ENCODE results near the gene OSBP2. TPM values are rescaled to one million over a fixed set of nuclear protein-coding genes. Genes with fewer than 3 reads are reported as not detected.
A peak's percentile ranks its signal among the peaks of the same experiment; 100 is the strongest.

The OSBP2 gene
- total RNA-seq, 1 donor from 2014 or later: 1.4 TPM

DNA sequence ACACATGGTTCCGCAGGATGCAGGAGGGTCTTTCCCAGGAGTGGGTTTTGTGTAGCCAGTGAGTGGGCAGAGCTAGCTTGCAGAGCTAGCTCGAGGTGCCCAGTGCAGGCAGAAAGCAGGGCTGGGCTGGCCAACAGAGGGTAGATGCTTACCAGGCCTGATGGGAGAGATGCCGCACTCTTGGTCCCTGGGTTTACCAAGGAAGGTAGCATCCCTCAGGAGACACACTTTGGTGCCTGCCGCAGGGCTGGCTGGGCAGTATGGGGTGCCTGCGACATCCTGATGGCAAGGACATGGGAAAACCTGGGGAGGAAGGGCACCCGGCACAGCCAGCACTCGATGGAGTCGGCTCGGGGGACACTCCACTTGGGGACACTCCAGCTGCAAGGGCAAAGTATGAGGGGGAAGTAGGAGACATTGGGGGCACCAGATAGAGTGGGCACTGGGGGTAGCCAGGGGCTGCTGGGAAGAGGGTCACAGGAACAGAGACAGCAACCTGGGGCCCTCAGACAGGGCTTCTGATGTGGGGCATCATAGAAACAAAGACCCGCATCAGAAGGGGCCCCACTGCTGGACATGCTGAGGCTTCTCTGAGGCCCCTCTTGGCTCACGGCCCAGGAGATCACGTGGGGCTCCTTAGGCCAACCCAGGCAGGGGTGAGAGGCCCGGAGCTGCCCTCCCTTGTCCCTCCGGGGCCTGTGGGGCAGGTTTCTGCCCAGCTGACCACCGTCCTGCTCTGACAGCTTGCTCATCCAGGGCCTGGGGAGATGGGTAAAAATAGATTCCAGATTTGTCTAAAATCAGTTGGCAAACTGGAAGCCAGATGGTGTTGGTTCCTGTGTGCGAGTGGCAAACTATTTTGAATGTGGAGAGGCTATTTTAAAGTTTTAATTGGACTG lies 184.1 kb downstream of the OSBP2 start:
- DNase-seq (ENCODE audit: low spot score): no peak

DNA sequence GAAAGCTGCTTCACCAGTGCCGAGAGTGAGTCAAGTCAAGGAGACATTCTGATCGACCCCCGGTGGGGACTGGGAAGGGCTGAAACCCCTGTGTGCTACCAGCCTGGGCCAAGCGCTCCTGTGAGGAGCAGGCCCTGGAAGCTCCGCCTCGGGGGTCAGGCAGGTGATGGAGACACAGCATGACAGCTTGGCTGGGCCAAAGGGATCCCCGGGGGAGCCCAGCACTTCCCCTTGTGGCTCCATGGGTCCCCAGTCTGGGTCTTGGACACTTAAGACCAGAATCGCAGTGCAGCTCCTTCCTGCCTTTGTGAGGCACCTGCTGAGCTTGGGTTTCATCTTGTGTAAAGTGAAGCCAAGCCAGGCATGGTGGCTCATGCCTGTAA lies 184.7 kb downstream of the OSBP2 start:
- DNase-seq (ENCODE audit: low spot score): no peak

DNA sequence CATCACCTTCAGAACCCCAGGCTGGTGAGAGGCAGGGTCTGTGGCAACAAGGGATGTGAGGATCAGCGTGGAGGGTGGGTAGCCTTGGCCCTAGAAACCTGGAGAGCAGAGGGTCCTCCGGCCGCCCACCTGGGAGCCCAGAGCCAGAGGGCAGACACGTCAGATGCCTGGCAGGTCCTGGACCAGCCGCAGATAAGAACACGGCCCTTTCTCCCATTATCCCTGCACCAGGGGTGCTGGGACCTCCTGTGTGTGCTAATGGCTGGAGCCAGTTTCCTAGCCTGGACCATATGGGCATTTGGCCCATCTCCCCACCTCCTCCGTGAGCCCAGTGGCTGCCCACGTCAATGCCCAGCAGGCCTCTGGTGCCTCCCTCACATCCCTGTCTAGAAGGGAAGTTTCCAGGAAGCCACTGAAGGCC lies 185.5 kb downstream of the OSBP2 start:
- DNase-seq (ENCODE audit: low spot score): no peak

DNA sequence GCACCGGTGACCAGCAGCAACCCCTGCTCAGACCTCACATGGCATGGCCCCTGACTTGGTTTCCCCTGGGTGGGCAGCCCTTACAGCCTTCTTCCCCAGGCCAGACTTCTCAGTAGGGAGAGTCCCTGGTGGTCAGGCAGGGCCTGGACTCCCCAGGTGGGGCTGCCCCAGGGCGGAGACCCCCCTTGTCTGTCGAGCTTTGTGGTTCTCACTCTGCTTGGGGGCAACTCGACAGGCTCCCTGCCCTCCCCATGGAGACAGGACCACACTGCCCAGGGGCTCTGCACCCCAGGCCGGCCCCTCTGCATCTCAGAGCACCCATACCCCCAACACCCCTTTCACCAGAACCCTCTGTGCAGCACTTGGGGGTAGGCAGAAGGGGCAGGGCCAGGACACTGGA lies 186.2 kb downstream of the OSBP2 start:
- DNase-seq (ENCODE audit: low spot score): no peak

DNA sequence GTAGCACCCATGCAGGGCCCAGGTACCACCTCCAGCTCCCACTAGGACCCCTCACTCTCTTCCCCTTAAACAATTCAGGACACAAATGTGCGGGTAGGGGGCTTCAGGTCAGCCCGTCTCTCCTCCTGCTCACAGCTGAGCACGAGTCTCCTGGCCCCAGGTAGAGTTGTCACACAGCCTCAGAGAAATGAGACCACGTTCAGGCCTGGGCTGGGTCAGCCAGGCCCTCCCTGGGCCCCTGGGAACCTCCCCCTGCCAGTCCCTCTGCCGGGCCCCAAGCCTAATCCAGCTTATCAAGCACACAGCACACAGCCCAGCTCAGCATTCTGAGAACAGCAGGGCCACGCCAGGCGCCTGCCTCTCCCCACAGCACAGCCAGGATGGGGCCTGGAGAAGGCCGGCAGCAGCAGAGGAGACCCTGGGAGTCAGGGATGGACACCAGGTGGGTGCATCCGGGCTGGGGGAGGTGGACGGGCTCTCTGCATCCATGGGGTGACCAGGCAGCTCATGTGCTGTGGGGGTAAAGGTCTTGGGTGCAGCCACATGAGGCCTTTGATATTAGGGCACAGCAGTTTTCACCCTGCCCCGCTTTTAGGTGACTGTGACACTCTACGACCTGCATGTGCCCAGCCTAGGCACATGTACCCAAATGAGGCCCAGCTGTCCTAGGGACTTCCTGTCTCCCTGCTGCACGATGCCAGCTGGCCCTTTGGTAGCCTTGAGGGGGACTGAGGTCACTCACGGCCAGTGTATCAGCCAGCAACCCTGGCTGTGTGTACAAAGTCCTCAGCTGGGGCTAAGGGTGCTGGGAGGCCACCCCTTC lies 186.9 kb downstream of the OSBP2 start:
- no peak for DNase-seq (ENCODE audit: low spot score)

DNA sequence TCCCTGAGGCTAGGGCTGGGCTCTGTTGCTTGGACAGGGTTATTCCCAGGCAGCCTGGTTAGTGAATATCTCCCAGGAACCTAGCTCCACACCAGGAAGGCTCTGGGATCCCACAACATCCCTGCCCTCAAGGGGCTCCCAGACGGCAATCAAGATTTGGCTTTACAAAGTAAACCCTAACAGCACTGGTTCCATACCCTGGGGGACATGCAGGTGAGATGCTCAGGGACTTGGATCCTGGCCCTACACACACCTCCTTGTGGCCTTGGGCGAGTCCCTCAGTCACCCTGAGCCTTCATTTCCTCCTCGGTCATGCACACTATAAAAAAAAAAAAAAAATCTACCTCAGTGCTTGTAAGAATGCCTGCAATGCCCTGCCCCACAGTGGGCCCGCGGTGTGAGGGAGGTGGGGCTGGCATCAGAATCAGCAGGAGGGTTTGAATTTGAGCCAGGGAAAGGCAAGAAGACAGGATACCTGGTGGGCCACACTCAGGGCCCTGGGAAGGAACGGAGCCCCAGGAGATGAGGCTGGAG lies 187.6 kb downstream of the OSBP2 start:
- DNase-seq (ENCODE audit: low spot score): no peak

DNA sequence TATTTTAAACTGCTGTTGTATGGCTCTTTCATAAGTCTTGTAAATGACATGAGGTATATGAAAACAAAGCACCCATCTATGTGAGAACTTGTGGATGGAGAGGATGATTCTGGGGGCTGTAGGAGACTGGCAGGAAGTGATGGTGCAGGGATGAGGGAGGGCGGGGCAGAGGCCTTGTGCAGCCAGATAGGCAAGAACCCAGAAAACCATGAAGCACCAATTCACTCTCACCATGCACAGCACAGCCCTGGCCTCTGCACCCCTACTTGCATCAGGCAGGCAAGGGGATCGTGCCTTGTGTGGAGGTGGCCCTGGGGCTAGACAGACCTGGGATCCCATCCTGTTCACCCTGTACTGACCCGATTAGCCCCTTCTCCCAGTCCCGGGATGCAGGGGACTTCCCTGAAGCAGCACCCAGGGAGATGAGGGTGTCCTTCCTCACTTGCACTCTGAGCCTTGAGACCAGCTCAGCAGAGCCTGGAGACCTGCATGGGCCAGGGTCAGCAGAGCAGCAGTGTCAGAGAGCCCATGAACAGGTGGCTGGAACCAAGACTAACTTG lies 188.4 kb downstream of the OSBP2 start:
- DNase-seq (ENCODE audit: low spot score): no peak

DNA sequence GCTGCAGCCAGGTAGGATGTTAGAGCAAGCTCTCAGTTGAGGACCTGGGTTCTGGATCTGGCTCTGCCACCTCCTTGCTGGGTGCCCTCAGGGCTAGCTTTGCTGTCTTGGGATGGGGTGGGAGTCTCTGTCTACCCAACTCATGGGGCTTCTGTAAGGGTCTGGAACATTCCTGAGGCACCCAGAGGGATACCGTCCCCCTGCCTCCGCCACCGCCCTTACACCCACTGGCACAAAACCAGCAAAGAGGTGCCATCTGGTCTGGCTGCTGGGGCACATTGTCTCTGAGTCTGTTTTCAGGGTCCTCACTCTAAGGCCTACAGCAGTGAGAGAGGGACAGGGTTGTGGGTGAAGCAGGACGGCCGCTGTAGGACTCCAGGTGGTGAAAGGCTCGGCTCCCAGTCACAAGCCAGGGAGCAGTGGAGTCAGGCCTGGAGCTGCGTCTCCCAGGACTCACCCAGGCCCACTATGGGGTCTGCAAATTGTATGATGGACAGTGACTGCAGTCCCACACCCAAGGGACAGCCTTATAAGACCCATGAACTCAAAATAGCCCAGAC lies 189.0 kb downstream of the OSBP2 start:
- DNase-seq (ENCODE audit: low spot score): no peak

DNA sequence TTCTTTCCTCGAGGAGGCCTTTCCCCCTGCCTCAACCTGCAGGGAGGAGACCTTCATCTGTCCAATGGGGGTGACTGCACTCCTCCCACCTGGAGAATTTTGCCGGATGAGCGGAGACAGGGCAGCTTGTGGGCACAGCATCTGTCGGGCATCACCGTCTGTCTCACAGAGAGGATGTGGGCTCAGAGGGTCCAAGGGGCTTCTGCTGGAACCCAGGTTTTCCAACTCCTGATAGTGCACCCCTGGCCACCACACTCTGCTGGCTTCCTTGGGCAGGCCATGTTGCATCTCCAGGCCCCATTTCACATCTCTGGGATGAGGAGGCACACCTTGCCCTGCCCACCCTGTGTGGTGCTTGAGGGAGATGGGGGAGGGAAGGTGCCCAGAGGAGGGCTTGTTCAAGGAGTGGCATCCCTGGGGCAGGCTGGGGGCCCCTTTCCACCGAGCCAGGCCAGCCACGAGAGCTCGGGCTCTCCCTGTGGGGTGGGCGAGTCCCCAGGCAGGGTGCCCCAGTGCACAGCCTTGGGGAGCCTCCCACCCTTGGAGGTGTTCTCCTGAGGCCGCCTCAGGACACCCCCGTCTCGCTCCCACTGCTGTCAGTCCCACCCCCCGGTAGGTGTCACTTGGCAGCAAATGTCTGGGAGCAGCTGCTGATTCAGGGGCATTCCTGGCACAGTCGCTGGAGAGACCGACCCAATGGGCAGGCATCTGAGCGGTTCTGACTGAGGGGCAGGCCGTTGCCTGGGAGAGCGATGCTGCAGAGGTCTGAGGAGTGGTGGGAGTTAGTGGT lies 189.7 kb downstream of the OSBP2 start:
- DNase-seq (ENCODE audit: low spot score): no peak

DNA sequence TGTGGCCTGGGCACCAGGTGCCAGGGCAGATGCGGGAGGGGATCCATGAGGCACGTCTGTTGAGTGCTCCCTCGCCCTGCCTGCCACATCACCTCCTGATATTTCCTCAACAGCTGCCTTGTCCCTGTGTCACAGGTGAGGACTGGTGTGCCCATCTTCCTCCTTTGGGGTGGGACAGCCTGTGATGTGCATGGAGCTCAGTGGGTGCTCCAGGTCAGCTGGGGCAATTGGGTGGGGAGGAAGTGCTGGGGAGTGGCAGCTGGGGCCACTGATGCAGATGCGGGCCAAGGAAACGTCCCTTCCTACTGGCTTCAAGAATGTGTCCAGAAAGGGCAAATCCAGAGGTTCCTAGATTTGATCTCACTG lies 190.3 kb downstream of the OSBP2 start:
- no peak for DNase-seq (ENCODE audit: low spot score)

DNA sequence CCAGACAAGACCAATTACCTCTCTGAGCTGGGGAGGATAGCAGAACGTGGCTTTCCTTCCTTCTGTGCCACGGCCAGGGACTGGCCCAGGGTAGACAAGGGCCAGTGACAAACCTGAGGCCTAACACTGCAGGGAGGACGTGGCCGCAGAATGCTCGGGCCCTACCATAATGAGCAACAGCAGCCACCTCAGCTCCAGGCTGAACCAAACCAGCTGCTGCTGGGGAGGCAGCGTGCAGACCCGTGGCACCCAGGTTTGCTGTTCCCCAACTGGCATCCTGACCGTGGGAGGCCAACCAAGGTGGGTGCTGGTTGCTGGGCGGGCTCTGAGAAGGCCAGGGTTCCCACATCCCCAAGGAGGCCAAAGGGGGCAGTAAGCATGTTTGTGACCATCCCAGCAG lies 190.9 kb downstream of the OSBP2 start:
- no peak for DNase-seq (ENCODE audit: low spot score)

DNA sequence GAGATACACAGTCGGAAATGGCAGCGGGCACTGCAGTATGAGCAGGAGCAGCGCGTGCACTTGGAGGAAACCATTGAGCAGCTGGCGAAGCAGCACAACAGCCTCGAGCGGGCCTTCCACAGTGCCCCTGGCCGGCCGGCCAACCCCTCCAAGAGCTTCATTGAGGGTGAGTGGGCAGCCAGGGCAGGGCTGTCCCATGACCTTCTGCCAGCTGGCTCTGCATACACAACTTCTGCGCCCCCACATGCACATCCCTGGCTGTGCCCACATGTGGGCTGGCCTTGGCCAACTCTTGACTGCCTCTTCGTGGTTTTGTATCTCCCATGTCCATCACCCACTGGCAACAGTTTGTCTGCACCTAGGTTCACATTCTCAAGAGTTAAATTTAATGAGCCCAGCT lies 192.8 kb downstream of the OSBP2 start:
- peak; percentile 60 for DNase-seq (ENCODE audit: low spot score)

DNA sequence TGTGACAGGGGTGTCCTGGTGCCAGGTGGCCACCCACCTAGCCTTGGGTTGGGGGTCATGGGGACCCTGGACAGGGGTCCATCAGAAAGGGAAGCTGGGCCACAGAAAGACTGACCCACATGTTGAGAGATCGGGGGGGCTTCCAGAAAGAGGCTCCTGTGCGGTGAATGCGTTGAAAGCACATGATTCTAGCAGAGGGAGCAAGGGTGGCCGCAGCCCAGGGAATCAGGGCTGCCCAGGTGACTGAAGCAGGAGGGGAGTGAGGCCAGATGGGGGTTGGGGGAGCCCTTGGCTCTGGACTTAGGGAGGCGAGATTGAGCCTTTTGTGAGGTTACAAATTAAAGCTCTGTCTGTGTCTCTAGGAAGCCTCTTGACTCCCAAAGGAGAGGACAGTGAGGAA lies 193.2 kb downstream of the OSBP2 start:
- peak; percentile 45 for DNase-seq (ENCODE audit: low spot score)

DNA sequence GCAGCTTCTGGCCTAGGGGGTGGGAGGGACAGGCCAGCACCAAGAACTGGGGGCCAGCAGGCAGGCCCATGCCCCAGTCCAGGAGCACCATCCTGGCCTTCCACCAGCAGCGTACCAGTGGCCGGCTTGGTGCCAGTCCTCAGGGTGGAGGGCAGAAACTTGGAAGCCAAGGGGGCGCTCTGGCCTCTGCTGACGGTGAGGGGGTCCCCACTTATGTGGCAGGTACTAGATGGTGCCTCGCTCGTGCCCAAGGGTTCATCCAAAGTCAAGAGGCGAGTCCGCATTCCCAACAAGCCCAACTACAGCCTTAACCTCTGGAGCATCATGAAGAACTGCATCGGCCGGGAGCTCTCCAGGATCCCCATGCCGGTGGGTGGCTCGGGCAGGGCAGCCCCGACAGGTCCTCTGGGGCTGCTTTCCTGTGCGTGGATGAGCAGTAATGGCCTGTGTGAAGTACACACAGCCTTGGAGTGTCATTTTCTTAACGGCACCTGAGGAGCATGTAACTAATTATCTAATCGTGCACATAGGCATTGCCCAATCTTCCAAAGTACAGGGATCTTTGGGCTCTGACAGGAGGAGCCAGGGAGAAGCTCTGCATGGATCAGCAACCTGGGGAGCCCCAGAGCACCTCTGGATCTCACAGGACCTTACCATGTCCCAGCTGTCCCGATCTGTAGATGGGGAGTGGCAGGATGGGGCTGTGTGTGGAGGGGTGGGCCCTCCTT lies 194.8 kb downstream of the OSBP2 start:
- DNase-seq (ENCODE audit: low spot score): peak; percentile 88

DNA sequence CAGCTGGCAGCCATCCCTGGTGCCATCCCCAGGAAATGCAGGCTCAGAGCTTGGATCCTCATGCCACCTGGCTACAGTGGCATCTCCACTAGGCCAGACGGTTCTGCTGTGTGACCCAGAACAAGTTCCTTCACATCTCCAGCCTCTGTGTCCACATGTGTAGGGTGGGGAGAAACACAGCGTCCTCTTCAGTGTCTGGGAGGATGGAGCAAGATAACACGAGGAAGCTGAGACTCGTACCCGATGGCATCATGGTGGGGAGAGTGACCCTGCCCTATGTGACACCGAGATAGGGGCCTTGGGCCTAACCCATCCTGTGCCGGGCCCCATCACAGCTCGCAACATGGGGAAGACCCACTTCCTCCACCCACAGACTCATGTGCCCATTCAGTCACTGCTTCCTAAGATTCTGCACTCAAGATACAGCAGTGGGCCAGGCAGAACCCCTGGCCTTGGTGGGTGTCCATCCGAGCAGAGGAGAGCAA lies 195.4 kb downstream of the OSBP2 start:
- peak; percentile 62 for DNase-seq (ENCODE audit: low spot score)

DNA sequence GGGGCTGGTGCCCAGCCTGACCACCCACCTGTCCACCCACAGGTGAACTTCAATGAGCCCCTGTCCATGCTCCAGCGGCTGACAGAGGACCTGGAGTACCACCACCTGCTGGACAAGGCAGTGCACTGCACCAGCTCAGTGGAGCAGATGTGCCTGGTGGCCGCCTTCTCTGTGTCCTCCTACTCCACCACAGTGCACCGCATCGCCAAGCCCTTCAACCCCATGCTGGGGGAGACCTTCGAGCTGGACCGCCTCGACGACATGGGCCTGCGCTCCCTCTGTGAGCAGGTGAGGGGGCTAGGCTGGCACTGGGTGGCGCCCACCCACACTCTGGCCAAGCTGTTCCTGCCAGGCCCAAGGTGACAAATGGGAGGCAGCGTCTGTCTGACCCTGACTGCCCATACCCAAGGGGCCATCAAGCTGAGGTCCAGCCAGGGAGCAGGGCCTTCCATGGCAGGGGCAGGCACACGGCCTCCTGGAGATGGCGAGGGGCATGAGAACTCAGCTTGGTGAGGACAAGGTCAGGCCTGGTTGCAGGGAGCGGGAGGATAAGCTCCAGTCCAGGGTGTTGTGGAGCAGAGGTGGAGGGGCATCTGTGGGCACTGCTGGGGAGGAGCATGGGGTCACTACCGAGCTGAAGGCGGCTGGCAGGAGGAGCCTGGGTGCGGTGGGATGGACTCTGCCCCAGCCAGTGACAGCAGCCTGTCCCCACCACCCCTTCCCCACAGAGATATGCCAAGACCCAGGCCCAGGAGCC lies 196.2 kb downstream of the OSBP2 start:
- peak; percentile 82 for DNase-seq (ENCODE audit: low spot score)

DNA sequence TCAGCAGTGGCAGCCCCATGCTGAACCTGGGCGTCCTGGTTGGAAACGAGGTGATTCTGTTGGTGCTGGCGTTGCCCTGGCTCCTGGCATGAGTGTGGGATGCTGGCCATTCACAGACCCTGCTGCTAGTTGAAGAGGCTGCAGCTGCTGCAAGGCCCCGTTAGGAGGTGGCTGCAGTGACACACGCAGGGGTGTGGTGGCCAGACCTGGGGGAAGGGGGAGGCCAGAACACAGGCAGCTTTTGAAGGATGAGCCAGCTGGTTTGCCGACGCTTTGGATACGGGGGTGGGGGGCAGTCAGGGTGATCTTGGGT lies 196.7 kb downstream of the OSBP2 start:
- DNase-seq (ENCODE audit: low spot score): peak; percentile 73

DNA sequence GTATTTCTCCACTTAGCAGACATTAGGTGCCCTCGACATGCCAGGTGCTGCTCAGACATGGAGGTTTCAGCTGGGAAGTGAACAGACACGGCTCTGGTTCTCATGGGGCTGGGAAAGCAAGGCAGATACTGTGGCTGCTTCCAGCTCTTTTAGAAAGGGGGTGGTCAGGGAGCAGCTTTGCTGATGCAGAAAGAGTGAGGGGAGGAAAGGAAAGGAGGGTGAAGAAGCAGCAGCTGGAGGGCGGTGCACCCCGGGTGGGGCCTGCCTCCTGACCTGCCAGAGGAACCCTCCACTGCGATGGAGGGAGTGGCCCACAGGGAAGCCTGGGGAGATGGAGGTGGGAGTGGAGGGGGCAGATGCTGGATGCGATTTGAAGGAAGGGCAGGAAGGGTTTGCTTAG lies 197.1 kb downstream of the OSBP2 start:
- peak; percentile 67 for DNase-seq (ENCODE audit: low spot score)

DNA sequence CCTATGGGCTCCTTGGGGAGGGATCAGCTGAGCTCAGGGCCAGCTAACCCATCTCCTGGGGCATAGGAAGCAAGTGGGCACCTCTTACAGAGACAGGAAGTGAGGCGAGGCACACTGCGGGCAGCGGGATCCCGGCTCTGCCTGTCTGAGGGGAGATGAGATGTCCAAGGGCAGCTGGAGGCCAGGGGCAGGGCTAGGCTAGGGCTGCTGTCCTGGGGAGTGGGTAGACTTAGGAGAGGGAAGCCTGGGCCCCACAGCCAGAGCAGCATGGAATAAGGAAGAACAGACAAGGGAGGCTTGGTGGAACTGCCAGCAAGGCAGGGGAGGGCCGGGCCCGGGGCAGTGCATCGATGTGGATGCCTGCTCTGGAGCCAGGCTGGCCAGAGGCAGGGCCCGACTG lies 197.6 kb downstream of the OSBP2 start:
- DNase-seq (ENCODE audit: low spot score): peak; percentile 49
